Femur (tissue), 1 donor: ENCODE data around the gene BMPR2.
"Not testable (repeated sequence)": the region's sequence is repeated elsewhere in the genome, so short reads cannot be mapped to it uniquely, and the experiment has no call there.

Experiments used
- DNase-seq: peaks from one replicate; pipeline ENCODE4 v3.0.0-alpha.2; 2017

BMPR2 gene

DNA sequence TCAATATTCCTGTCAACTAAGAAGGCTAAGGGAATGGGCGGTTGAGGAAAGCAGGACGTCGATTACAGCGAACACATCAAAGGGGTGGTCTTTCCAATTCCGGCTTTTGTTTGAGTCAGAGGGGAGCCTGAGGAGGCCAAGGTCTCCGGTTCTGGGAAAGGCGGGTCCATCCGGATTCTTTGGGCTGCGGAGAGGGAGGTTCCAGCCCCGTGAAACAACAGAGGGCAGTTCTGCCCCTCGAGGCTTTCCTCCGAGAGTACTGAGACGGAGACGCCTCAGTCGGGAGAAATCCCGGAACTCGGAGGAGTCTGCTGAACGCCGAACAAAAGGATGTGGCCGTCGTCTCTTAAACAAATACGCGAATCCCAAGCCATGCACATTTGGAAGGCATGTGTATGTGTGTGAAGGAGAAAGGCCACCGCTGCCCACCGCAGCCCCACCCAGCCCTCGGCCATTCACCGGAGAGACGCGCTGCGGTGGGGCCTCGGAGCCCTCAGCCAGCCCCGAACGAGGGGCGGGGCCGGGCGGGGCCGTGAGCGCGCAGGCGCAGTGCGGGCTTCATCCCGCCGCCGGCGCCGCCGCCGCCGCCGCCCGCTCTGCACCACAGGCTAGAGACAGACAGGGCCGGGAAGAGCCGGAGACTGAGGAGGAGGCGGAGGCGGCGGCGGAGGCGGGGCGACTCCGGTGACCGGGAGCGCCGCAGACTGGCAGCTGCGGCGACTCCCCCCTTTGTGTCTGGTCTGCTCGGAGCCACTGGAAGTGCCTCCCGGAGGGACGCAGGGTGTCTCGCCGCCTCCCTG, at the start of gene BMPR2:
TSS of gene BMPR2 (plus strand) at position 719 of the 800 bp plus-strand sequence. CDS start 1,148 bp downstream, outside the sequence.
- peak; percentile 95 for DNase-seq

DNA sequence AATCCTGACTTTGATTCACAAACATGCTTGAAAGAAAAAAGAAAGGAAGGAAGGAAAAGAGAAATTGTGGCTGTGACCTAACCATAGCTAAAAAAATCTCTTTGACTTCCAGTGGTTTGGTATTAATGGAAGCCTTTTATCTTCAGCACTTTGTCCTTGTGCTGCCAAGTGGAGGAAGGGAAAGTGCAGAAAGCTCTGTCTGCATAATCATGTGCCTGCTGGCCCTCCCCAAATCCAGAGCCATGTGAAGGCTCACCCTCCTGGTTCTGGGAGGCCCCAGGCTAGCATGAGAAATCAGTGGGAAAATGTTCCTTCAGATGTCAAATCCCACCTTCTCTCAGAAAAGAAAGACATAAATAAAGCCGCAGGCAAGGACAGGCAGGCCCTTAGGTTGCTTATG, 48.3 kb upstream of the BMPR2 start:
- DNase-seq = no peak

DNA sequence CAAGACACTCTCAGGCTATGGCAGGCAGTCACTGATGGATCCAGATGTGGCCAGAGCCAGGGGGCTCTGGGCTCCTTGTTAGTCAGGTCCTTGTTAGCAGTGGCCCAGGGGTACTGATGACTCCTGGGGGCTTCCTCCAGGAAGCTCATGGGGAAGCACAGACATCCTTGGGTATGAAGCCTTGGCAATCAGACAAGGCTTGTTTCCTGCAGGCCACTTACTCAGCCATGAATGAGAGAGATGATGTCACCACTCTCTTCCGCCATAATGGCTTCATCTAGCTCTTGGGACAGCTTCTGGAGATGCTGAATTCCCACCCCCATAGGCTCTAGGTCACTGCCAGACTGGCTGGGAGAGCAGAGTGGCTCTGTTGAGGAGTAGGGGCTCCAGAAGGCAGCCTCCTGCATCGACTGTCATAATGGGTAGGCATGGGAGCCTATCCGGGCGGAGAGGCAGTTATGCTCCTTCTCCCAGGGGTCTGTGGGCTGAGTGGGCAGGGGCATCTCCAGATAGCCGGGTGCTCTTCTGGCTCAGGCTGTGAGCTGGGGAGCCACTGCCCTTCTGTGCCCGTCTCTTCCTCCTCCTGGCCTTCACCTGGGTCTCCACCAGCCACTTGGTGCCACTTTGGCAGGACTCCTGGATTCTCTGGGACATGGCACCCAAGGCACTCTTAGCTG, 40.2 kb upstream of the BMPR2 start:
- DNase-seq = no peak

DNA sequence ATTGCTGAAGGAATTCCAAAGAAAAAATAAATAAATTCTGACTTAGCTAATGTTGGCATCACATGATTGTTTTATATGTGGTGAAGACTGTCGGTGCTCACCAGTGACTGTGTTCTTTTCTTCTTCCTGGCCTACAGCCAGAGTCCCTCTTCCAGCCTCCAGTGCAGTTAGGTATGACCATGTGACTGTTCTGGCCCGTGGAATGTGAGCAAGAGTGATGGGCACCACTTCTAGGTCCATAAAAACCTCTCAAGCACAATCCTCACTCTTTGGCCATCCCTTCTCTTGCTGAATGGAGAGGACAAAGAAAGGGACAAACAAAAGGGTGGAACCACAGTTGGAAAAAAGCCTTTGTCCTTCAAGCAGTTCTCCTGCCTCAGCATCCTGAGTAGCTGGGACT, 39.0 kb upstream of the BMPR2 start:
- DNase-seq = no peak

DNA sequence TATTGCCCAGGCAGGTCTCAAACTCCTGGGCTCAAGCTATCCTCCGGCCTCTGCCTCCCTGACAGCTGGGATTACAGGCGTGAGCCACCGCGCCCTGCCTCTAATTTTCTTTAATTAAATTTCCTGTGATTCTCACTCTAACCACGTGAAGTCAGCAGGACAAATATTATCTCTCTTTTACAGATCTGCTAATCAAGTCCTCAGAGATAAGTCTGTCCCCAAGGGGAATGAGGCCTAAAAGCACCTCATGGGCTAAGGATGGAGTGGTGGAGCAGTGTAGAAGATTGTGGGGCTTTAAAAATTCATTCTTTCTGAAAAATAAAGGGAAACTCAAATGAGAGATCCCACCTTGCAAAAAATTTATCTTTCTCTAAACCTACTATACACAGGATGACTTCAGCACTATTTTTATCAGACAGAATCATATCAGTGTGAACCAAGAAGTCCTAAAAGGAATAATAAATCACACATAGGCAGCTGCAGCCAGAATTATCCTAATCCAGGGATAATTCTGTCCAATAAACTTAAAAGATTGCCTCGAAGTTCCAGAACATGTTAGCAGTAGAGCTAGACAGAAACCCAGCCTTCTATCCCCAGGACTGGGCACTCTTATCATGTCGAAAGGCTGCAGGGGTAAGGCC, 38.3 kb upstream of the BMPR2 start:
- DNase-seq = no peak

DNA sequence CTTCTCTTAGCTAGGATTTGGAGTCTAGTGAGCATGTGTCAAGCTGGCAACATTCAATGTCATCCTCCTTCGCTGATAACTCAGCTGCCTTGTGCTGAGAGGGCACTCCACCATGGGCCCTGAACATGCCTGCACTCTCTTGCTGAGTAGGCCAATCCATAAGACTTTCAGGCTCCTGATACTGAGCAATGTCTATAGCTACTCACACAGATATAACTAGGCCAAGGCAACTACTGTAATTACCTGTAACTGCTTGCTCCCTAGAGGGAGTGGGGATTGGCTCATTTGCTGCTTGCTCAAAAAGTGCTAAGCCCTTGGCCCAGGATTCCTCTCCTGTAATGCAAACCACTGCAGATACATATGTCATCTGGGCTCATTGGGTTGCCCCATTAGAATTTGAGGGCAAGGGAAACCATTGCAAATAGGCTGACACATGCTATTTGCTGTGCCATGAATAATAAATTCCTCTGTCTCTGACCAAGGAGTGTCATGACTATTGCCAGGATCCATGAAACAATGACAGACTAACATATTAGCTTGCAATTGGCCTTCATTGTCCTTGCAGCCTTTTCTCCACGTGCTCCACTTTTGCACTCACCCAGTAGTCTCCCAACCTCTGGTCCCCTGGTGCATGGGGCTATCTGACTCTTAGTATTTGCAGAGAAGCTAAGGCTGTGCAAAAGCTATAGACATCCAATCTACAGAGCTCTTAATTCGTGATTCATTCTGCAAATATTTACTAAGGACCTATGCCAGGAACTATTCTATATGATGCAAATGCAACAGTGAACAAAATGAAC, 36.9 kb upstream of the BMPR2 start:
- DNase-seq = no peak

DNA sequence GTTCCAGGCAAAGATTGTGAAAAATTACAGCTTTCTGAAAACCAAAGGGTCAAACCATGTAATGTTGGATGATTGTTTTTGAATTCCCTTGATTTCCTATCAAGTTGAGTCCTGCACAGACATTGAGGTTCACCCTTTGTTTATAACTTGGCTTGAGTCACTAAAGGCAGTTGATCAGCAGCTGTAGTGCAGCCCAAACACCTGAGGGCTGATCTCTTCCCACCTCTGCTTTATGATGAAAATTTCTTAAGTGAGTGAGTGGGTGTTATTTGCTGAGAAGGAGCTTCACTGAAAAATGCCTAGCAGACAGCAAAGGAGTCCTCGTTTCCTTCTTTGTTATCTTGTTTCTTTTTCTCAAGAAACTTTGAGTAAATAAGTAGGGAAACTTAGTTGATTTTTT, 31.9 kb upstream of the BMPR2 start:
- DNase-seq = no peak

DNA sequence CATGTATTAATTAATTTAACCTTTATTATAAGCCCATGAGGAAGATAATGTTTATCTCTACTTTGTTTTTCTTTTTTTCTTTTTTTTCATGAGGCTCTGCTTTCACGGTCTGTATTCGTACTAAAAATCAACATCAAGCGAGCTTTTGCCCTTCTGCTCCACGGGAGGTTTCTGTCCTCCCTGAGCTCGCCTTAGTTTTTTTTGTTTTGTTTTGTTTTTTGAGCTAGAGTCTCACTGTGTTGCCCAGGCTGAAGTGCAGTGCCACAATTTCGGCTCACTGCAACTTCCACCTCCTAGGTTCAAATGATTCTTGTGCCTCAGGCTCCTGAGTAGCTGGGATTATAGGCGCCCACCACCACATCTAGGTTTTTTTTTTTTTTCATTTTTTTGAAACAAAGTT, 29.9 kb upstream of the BMPR2 start:
- no peak for DNase-seq

DNA sequence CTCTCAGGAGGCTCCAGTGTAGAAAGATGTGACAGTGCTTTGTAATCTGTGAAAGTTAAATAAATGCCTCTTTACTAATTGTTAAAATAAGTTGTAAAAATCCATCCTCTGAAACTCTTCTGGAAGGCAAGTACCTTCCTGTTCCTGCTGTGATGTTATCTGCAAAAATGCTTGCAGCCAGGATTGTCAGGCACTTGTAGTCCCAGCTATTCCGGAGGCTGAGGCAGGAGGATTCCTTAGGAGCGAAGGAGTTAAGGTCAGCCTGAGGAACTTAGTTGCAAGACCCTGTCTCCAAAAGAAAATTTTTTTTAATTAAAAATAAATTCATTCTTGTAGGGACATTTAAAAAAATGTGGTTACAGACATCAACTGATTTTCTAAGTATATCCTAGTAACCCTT, 22.7 kb upstream of the BMPR2 start:
- no peak for DNase-seq

DNA sequence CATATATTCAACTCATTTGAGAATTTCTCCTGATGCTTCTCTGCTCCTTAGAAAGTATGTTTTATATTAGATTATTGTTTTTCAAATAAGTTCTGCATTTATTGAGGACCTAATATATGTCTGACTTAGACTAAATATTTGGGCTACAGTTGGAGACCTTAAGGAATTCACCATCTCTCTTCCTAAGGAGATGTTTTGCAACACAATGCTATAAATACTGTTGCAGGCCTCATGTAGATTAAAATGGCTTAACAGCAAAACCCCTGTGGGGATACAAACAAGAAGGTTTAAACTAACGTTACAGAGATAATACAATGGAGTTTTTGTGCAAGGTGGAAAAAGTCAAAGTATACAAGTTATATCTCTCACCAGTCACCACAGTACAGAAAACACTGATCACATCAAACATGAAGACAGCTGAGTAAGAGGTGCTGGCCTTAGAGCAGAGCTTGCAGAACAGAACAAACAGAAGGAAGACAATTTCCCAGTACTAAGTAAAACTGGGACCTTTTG, 20.1 kb upstream of the BMPR2 start:
- DNase-seq = no peak

DNA sequence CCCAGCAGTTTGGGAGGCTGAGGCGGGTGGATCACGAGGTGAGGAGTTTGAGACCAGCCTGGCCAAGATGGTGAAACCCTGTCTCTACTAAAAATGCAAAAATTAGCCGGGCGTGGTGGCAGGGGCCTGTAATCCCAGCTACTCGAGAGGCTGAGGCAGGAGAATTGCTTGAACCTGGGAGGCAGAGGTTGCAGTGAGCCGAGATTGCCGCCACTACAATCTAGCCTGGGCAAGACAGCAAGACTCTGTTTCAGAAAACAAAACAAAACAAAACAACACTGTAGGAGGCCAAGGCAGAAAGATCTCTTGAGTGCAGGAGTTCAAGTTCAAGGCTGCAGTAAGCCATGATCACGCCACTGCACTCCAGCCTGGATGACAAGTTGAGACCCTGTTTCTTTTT, 17.2 kb upstream of the BMPR2 start:
- not testable (repeated sequence) for DNase-seq

DNA sequence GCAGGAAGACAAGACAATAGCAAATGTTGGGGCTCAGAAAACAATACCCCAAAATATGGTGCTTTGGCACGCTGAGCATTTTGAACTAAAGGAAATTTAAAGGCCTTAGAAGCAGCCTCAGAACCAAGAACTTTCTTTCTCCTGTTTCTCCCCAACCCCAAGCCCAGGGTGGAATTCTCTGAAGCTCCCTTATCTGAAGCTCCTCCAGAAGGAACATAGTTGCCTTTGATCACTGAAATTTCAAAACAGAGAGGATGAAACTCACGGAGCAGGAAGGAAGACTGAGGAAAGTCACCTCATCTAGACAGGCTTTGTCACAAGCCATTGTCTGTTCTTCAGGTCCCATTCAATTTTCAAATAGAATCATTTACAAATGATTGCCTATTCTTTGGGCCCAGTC, 15.5 kb upstream of the BMPR2 start:
- no peak for DNase-seq

DNA sequence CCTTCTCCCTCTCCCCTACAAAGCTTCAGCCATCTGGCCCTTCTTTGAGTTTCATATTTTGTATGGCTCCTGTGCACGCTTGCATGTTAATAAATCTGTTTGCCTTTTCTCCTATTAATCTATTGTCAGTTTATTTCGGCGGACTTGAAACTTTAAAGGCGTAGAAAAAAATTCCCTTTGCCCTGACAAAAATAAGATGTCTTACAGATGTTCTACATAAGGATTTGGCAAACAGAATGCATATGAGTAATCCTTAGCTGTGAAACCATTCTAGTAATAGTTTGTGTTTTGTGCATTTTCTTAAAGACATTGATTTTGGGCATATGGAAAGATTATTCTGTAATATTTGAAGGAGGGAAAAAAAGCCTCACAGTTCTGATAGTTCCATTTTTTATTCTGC, 15.0 kb upstream of the BMPR2 start:
- DNase-seq = no peak

DNA sequence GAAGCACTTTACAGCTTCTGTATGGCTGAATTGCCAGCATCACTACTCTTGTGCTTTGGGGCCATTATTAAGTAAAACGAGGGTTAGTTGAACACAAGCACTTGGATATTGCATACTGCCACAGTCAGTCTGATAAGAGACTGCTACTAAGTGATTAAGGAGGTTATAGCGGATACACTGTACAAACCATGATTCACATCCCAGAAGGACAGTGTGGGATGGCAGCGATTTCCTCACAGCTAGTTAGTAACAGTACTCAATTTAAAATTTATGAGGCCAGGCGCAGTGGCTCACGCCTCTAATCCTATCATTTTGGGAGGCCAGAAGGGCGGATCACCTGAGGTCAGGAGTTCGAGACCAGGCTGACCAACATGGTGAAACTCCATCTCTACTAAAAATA, 2.6 kb upstream of the BMPR2 start:
- DNase-seq = no peak

DNA sequence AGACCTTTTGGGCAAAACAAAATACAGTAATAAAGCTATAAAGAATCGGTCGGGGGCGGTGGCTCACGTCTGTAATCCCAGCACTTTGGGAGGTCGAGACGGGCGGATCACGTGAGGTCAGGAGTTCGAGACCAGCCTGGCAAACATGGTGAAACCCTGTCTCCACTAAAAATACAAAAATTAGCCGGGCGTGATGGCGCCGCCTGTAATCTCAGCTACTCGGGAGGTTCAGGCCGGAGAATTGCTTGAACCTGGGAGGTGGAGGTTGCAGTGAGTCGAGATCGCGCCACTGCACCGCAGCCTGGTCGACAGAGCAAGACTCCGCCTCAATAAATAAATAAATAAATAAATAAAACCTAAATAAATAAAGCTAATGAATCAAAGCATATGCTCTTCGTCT, 1.7 kb upstream of the BMPR2 start:
- DNase-seq = not testable (repeated sequence)

DNA sequence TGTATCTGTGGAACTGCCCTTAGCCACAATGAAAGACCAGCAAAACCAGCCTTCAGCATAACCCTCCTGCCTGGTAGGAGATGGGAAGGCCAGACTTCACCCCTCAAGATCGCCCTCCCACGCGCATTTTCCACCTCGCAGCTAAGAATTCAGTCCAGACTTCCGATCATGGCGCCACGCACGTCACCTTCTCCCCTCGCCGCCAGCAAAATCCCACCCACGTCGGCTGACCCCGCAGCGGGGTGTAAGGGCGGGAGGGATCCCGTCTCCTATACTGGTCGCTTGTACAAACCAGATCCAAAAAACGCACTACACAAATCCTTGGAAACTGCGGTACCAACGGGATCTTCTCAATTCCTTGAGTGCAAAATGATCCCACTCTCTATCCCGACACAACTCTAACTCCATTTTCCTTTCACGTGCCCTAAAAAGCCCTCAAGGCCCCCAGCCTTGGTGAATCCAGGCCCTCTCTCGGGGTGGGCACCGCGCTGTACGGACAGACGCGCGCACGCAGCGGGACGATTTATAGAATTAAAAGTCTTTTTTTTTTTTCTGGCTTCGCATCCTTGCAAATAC, 1.0 kb upstream of the BMPR2 start:
- DNase-seq = peak; percentile 90

DNA sequence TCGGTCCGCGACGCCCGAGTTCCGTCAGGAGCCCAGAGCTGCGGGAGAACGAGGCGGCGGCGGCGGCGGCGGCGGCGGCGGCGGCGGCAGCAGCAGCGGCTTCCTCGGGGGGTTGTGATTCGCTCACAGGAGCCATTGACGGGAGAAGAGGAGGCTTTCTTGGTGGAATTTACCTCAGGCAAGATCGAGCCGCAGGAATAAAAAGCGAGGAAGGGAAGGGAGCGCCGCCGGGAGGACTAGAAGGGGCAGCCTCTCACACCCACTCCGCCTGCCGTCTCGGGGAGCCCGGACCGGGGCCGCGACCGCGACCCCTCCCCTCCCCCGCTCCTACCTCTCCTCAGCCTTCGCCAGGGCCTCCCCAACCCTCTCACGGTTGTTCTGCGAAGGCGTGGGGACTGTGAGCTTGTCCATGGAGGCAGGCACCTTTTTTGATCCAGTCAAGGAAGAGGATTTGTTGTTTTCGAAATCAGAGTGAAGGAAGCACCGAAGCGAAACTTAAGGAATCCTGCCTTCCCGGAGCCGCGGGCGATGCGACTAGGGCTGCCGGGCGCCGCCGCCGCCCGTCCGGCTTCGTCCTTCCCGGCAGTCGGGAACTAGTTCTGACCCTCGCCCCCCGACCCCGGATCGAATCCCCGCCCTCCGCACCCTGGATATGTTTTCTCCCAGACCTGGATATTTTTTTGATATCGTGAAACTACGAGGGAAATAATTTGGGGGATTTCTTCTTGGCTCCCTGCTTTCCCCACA, 506 bp downstream of the BMPR2 start:
- peak; percentile 59 for DNase-seq

DNA sequence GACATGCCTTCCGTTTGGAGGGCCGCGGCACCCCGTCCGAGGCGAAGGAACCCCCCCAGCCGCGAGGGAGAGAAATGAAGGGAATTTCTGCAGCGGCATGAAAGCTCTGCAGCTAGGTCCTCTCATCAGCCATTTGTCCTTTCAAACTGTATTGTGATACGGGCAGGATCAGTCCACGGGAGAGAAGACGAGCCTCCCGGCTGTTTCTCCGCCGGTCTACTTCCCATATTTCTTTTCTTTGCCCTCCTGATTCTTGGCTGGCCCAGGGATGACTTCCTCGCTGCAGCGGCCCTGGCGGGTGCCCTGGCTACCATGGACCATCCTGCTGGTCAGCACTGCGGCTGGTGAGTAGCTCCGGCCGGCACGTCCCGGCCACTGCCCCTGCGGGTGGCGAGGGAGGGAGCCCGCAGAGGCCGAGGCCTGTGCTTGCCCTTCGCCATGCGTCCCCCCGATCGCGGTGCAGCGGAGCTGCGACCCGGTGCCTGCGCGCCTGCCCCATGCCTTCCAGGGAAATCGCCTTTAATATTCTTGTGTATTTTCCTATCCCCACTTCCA, 1.2 kb downstream of the BMPR2 start:
- peak; percentile 48 for DNase-seq

DNA sequence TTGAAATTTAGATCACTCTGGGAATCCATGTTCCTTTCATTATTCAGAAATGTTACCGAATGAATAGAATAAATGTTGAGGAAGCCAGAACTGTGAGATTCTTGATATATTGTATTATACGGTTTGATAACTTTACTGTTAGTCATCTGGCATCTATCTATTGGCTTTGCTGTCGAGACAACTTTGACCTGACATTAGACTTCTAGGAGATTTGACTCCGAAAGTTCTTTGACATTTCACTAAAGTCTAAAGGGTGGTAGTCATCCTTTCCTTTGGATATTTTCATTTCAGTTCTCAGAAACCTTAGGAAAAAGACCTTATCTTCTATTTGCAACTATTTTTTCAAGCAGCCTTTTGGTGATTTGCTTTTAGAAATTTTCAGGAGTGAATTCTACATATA, 1.9 kb downstream of the BMPR2 start:
- DNase-seq = no peak

DNA sequence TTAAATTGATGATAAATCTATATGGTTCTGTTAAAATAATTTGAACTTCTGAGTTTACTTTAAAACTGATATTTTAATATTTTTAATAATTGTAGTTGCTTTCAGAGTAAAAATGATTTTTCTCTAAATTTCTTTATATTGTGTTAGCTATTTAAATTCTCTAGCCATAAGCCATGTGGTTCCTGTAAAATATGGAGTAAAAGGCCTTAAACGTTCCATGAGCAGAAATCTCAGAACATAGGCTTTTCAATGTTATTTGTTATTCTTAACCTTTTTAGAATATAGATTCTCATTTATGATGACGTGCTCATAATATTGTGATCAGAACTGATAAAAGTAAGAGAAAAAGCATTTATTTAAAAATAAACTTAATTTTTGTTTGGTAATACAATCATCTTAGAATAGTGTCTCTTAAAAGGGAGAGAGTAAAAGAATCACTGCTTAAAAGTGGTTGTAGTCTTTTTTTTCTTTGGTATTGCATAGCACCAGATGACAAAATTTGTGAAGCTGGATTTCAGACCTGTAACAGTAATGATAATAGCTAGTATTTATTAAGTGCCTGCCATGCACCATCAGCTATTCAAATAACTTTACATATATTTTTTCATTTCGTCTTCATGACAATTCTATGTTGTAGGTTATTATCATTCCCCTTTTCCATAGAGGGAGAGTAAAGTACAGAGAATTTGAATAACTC, 2.7 kb downstream of the BMPR2 start:
- no peak for DNase-seq

DNA sequence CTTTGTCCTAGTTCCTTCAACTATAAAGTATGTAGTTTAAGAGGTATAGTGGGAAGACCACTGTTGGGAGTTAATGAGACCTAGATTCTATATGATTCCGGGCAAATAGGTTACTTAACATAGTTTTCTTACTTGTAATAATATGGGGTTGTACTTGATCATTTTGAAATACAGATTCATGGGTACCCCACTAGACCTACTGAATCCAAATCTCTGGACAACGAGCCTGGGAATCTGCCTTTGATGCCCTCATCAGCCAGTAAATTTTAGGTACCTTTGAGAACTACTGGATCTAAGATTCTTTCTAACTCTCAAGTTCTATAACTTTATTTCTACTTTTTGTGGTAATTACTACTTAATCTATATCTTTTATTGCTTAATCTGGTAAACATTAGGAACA, 6.6 kb downstream of the BMPR2 start:
- no peak for DNase-seq
